Karpas-422 (cell line): Measurements from ENCODE around the gene TXNL4A. TPM values are rescaled to one million over a fixed set of nuclear protein-coding genes. Genes with fewer than 3 reads are reported as not detected.

ENCODE experiments used
- DNase-seq: peaks from one replicate; pipeline ENCODE4 v3.0.0-alpha.2; 2015
- H2AFZ ChIP-seq: fragments of 200-600 bp; sonication (generic); 2 replicates; pipeline ENCODE4 v1.6.1; 2014; ENCODE audit warnings: antibody characterized with exemption, low read length, mixed read lengths
- H3K27ac ChIP-seq: fragments of 200-600 bp; sonication (generic); 2 replicates; pipeline ENCODE4 v1.5.1; 2014; ENCODE audit warnings: mild to moderate bottlenecking, low read length, moderate library complexity
- H3K27me3 ChIP-seq: fragments of 200-600 bp; sonication (generic); 2 replicates; pipeline ENCODE4 v1.6.1; 2014; ENCODE audit warnings: low read length, mixed read lengths
- H3K36me3 ChIP-seq: fragments of 200-600 bp; sonication (generic); 2 replicates; pipeline ENCODE4 v1.6.1; 2014; ENCODE audit warnings: low read length, mixed read lengths; ENCODE audit not compliant: insufficient read depth
- H3K4me1 ChIP-seq: fragments of 200-600 bp; sonication (generic); 2 replicates; pipeline ENCODE4 v1.6.1; 2014; ENCODE audit warnings: mild to moderate bottlenecking, low read length, mixed read lengths
- H3K4me2 ChIP-seq: fragments of 200-600 bp; sonication (generic); 2 replicates; pipeline ENCODE4 v1.6.1; 2014; ENCODE audit warnings: low read length, low read depth, mild to moderate bottlenecking; ENCODE audit not compliant: poor library complexity, severe bottlenecking
- H3K4me3 ChIP-seq: fragments of 200-600 bp; sonication (generic); 2 replicates; pipeline ENCODE4 v1.5.1; 2014; ENCODE audit warnings: mild to moderate bottlenecking, antibody characterized with exemption, low read length, mixed read lengths
- H3K79me2 ChIP-seq: fragments of 200-600 bp; sonication (generic); 2 replicates; pipeline ENCODE4 v1.6.1; 2014; ENCODE audit warnings: mild to moderate bottlenecking, low read length, mixed read lengths
- H3K9ac ChIP-seq: fragments of 200-600 bp; sonication (generic); 2 replicates; pipeline ENCODE4 v1.6.0; 2014; ENCODE audit warnings: low read length
- H3K9me2 ChIP-seq: fragments of 200-600 bp; sonication (generic), shearing (Covaris generic); replicated peaks from 2 replicates; pipeline ENCODE4 v1.6.0; 2014; ENCODE audit warnings: mild to moderate bottlenecking, low read length, moderate library complexity; ENCODE audit not compliant: insufficient read depth
- H3K9me3 ChIP-seq: fragments of 300-700, 200-600 bp; sonication (generic); 2 replicates; pipeline ENCODE4 v1.6.1; 2014; ENCODE audit warnings: low read length, mixed read lengths
- H4K20me1 ChIP-seq: fragments of 200-600 bp; sonication (generic); 2 replicates; pipeline ENCODE4 v1.6.1; 2014; ENCODE audit warnings: mild to moderate bottlenecking, antibody characterized with exemption, low read length, low read depth; ENCODE audit not compliant: insufficient read depth
- total RNA-seq: library from RNA; depleted of rRNA; stranded (reverse); fragments of >200 nt; shearing (Covaris generic); gene quantifications from 2 replicates; pipeline ENCODE4 v1.2.3, GENCODE V29; 2014; ENCODE audit warnings: low replicate concordance

TXNL4A gene
- total RNA-seq, 1 experiment from 2014 or later, result 186 TPM

DNA sequence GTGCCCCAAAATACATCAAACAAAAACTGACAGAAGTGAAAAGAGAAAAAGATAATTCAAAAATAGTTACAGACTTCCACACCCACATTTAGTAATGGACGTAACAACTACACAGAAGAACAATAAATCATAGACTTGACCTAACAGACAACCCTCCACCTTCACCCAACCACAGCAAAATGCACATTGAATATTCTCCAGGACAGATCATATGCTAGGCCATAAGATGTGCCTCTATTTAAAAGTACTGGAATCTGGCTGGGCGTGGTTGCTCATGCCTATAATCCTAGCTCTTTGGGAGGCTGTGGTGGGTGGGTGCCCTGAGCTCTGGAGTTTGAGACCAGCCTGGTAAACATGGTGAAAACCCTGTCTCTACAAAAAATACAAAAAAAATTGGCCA, 56.9 kb downstream of the TXNL4A start:
- Histone ChIP-seq H3K36me3 (peaks cover 85% of the 10 kb centered on the region), H3K79me2 (peaks cover 97% of the 10 kb centered on the region), H4K20me1 (no peaks in the 10 kb centered on the region), H3K27ac (no peak overlapping the region), H3K9me2 (no peaks in the 10 kb centered on the region), H3K4me1 (no peaks in the 10 kb centered on the region), H3K4me2 (no peak overlapping the region), H2AFZ (no peak overlapping the region), H3K27me3 (no peaks in the 10 kb centered on the region), H3K9me3 (peaks cover 38% of the 10 kb centered on the region), H3K9ac (no peak overlapping the region), H3K4me3 (no peak overlapping the region)
- DNase-seq, result no peak

DNA sequence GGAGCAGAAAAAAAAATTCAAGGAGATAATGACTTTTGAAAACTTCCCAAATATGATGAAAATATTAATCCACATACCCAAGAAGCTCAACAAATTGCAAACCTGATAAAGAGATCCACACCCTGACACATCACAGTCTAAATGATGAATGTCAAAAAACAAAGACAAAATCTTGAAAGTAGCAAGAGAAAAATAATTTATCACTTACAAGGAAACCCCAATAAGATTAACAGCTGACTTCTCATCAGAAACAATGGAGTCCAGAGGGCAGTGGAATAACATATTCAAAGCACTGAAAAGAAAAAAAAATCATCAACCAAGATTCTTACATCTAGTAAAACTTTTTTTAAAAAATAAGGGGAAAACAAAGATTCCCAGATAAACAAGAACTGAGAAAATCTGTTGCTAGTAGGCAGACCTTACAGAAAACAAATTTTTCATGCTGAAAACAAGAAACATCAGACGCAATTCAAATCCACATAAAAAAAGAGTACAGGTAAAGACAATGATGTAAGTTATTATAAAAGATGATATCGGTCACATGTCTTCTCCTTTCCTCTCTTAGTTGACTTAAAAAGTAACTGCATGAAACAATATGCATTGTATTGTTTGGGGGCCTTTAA, 58.2 kb downstream of the TXNL4A start:
- DNase-seq, result no peak
- Histone ChIP-seq H3K4me1 (no peaks in the 10 kb centered on the region), H3K27me3 (no peaks in the 10 kb centered on the region), H3K79me2 (peaks cover 94% of the 10 kb centered on the region), H3K9ac (no peak overlapping the region), H4K20me1 (no peaks in the 10 kb centered on the region), H3K27ac (no peak overlapping the region), H3K9me3 (peaks cover 38% of the 10 kb centered on the region), H2AFZ (no peak overlapping the region), H3K9me2 (no peaks in the 10 kb centered on the region), H3K4me2 (no peak overlapping the region), H3K36me3 (peaks cover 82% of the 10 kb centered on the region), H3K4me3 (no peak overlapping the region)

DNA sequence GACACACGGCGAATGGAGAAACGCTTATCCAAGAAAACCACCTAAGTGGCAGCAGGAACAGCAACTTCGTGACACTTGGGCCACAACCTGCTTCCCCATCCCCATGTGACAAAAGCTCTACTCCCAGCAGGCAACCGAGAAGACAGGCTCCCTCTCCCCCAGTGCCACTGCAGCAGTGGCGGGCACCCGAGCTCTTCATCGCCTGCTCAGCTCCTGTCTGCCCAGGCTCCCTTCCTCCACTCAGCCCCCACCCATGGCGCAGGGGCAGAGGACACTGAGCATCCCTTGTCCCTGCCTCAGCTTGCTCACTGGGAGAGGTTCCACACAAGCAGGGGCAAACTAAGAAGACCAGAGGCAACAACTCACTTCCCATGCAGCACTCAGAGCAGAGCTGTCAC, 59.8 kb downstream of the TXNL4A start:
- Histone ChIP-seq H4K20me1 (no peaks in the 10 kb centered on the region), H3K9me3 (peaks cover 41% of the 10 kb centered on the region), H2AFZ (no peak overlapping the region), H3K79me2 (peaks cover 92% of the 10 kb centered on the region), H3K27ac (no peak overlapping the region), H3K4me2 (no peak overlapping the region), H3K4me1 (no peaks in the 10 kb centered on the region), H3K27me3 (no peaks in the 10 kb centered on the region), H3K9ac (no peak overlapping the region), H3K36me3 (peaks cover 84% of the 10 kb centered on the region), H3K4me3 (no peak overlapping the region), H3K9me2 (no peaks in the 10 kb centered on the region)
- no peak for DNase-seq

DNA sequence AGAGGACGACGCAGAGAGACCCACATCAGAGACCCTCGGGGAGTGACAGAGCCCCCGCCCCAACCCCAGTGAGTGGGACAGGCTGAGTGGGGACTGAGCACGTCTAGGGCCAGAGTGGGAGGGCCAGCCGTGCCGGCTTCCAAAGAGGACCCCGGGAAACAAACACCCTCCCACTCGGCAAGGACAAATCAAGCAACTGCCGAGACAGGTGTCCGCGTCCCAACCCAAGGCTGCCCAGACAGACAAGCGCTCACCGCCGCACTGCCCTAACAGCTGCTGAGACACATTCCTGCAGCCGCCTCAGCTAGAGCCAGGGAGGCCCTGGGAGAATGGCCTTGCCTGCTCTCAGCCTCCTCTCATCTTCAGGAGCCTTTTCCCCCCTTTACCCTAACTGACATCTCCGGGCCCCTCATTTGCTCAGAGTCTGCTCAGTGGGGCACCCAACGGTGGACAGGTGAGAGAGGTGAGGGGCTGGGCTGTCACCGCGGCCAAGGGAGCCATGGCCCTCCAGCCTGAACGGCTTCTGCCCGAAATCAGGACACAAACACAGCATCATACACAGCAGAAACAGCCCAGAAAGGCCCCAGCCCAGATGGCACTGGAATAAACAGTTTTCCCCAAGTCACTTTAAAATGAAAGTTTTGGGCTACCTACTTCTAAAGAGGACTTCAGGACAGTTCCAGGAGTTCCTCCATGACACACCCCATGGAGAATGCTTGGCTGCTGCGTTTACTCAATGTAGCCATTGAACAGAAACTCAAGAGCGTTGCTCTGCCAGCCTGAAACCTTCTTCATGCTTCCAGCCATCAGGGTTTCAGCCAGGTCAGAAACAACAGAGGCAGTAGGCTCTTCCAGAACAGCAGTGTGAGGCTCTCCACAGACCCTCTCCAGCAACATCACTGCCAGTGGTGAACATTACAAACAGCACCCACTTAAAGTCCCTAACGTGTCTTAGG, 60.5 kb downstream of the TXNL4A start:
- no peaks in the 10 kb centered on the region for H3K27me3 ChIP-seq
- H4K20me1 ChIP-seq, result no peaks in the 10 kb centered on the region
- no peaks in the 10 kb centered on the region for H3K9me2 ChIP-seq
- H3K36me3 ChIP-seq, result peaks cover 81% of the 10 kb centered on the region
- DNase-seq, result no peak
- peaks cover 90% of the 10 kb centered on the region for H3K79me2 ChIP-seq
- H3K4me2 ChIP-seq, result no peak overlapping the region
- H3K27ac ChIP-seq, result no peak overlapping the region
- no peak overlapping the region for H3K9ac ChIP-seq
- H3K4me3 ChIP-seq, result no peak overlapping the region
- H3K9me3 ChIP-seq, result peaks cover 38% of the 10 kb centered on the region
- H2AFZ ChIP-seq, result no peak overlapping the region
- no peaks in the 10 kb centered on the region for H3K4me1 ChIP-seq

DNA sequence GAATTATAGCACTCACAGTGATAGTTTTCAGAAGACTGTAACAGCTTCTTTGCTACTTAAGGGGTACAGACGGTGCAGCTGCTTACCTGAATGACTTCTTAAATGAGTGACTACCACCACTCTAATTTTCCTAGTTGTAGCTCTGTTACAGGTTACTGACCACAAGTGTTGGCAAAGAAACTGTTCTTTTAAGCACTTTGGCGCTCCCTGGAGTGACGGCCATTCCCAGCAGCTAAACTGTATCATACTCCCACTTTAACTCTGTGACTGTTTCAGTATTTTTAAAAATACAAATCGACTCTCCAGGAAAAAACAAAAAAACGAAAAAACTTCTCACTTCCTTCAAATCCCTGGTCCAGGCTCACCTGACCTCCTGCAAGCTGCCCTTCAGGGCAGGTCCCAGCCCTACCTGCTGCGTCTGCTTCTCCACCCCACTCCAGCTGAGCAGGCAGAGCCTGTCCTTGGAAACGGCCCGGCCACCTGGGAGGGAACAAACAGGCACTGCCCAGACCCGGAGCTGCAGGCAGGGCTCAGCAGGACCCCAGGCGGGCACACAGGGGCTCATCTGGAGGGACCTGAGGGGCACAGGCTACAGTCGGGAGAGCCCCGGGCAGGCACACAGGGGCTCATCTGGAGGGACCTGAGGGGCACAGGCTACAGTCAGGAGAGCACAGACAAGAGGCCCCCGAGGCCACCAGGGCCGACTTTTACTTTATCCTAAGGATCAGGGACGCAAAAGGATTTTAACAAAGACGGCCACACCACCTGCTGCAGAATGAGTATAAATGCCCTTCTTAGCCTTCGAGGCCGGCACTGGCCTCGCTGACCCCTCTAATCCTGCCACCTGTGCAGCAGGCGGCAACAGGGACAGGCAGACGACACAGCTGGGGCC, 61.4 kb downstream of the TXNL4A start:
- Histone ChIP-seq H4K20me1 (no peaks in the 10 kb centered on the region), H3K79me2 (peaks cover 84% of the 10 kb centered on the region)
- no peak for DNase-seq

DNA sequence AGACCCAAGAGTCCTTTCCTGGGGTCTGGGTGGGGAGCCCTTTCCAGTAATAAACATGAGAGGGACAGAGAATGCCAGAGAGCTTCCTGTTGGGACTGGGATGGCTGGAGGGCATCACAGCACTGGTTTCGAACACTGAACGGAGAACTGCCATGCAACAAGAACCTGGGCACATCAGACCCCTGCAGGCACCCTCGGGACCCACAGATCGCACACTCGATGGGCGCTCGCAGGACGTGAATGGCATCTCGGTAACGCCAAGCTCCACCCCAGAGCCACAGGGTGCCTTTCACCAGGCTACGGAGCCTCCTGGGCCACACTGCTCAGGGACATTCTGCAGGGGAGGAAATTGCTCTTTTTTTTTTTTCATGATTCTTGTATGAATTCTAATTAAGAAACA, 62.1 kb downstream of the TXNL4A start:
- Histone ChIP-seq H2AFZ (no peak overlapping the region), H3K79me2 (peaks cover 77% of the 10 kb centered on the region), H3K9ac (no peak overlapping the region), H3K4me1 (no peaks in the 10 kb centered on the region), H3K4me3 (no peak overlapping the region), H3K27me3 (no peaks in the 10 kb centered on the region), H3K4me2 (no peak overlapping the region), H3K9me3 (peaks cover 25% of the 10 kb centered on the region), H4K20me1 (no peaks in the 10 kb centered on the region), H3K9me2 (no peaks in the 10 kb centered on the region), H3K27ac (no peak overlapping the region), H3K36me3 (peaks cover 76% of the 10 kb centered on the region)
- DNase-seq, result no peak

More for the DNA sequence above, 61.4 kb downstream of the TXNL4A start:
- H3K9me2 ChIP-seq, result no peaks in the 10 kb centered on the region
- peaks cover 29% of the 10 kb centered on the region for H3K9me3 ChIP-seq
- H3K27me3 ChIP-seq, result no peaks in the 10 kb centered on the region
- H3K4me2 ChIP-seq, result no peak overlapping the region
- H3K4me3 ChIP-seq, result no peak overlapping the region
- H2AFZ ChIP-seq, result no peak overlapping the region
- no peaks in the 10 kb centered on the region for H3K4me1 ChIP-seq
- no peak overlapping the region for H3K27ac ChIP-seq
- peaks cover 78% of the 10 kb centered on the region for H3K36me3 ChIP-seq
- no peak overlapping the region for H3K9ac ChIP-seq

DNA sequence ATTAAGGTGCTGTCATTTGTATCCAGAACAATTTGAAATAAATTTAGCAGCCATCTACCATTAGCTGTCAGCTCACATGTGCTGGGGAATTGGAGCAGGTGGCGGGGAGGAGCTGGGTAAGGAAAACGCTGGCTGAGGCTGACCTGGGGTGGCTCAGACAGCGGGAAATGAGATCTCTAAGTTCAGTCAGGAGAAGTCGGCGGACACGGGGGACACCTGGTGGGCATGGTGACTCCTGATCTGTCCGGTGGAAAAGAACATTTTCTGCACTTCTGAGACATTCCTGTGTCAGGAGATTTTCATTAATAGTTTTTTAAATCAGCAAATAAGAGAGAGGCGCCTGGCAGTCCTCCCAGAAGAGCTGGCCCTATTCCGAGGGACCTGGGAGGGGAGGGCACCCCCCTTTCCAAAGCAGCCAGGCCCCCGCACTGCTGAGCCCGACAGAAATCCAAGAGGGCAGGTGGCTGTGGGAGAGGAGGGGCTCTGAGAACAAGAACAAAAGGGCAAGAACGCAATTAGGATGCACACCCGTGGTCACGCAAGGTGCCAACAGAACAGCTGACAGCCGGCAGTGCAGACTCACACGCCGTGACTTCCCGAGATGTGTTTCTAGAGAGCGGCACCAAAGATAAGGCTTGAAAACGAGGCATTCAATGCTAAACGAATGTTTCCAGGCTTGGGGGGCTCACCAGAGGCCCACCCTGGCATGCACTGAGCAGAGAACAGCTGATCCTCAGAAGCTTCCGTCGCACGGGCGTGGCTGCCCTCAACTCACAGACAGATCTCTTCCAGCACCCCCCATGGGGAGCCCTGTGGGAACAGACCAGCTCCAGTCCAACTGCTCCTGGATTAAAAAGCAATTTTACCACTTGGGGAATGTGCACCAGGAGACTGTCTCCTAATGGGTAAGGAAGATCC, 63.3 kb downstream of the TXNL4A start:
- Histone ChIP-seq H3K36me3 (peaks cover 65% of the 10 kb centered on the region), H3K79me2 (peaks cover 66% of the 10 kb centered on the region), H3K27ac (no peak overlapping the region), H3K9ac (no peak overlapping the region), H3K9me3 (peaks cover 16% of the 10 kb centered on the region), H3K4me3 (no peak overlapping the region), H3K4me1 (no peaks in the 10 kb centered on the region), H3K9me2 (no peaks in the 10 kb centered on the region), H3K27me3 (no peaks in the 10 kb centered on the region), H4K20me1 (no peaks in the 10 kb centered on the region), H2AFZ (no peak overlapping the region), H3K4me2 (no peak overlapping the region)
- DNase-seq, result no peak
